HG02678 (cell line): ENCODE results near the gene IRF3.
A peak's percentile ranks its signal among the peaks of the same experiment; 100 is the strongest.

ENCODE experiments used
- ATAC-seq: cut with Tn5 transposase; IDR thresholded peaks from one replicate; pipeline ENCODE4 v1.9.1; 2021; ENCODE audit warnings: mild to moderate bottlenecking, moderate library complexity; ENCODE audit not compliant: unreplicated experiment

Gene IRF3

DNA sequence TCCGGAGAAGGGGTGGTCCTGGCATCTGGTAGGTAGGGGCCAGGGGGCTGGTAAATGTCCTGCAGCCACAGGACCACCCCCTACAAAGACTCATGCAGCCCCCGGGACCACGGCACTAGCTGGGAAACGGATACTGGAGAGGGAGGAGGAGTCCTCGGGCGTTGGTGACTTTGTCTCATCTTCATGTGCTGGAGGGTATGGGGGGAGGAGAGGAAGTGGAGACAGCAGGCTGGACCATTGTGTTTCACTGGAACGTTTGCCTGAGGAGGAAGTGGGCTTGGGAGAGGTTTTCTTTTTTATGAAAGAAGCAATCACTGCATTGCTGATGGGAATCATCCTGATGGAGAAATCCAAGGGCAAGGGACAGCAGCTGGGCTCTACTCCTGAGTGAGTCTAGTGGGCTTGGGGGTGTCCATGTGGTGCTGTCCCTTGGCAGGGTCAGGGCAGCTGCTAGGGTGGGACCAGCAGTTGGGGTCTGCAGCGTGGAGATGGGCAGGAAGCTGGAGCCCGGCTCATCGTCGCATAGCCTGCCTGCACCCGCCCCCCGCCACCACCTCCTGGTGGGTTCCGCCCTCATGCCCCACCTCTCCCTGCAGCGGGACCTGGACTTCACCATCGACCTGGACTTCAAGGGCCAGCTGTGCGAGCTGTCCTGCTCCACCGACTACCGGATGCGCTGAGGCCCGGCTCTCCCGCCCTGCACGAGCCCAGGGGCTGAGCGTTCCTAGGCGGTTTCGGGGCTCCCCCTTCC lies 22.1 kb upstream of the IRF3 start:
- ATAC-seq: no peak

GRCh38 chr19:49687150-49687549 lies 21.5 kb upstream of the IRF3 start:
- ATAC-seq: no peak

DNA sequence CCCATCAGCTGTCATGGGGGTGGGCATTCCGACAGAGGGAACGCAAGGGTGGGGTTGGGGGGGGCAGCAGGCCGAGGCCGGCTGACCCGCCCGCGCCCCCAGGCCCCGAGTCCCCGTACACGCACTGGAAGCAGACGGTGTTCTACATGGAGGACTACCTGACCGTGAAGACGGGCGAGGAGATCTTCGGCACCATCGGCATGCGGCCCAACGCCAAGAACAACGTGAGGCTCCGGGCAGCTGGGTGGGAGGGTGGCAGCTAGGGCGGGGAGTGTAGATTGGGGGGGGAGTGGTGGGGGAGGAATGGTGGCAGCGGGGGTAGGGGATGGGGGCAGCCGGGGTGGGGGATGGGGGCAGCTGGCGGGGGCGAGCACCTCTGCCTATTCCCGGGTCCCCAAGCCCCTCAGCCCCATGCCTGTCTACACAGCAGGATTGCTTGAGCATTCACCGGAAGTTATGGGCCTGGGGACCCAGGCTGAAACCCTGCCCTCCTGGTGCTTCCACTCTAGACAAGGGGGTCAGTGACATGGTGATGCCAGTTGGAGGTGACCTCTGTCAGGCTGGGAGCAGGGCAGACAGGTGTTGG lies 20.9 kb upstream of the IRF3 start:
- no peak for ATAC-seq

DNA sequence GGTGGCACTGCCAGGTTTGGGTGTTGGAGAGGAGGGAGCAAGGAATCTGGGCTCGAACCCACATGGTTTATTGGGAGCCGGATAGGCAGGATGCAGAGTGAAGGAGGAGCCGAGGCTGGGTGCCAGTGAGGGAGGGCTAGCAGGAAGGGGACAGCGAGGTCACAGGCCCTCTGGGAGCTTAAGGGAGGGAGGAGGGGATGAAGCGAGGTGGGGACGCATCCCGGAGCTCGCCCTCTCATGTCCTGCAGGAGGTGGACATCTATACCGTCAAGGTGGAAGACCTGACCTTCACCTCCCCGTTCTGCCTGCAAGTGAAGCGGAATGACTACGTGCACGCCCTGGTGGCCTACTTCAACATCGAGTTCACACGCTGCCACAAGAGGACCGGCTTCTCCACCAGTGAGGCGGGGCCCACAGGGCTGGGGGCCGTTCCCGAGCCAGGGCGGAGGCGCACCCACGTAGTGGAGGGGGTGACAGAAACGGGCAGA lies 20.2 kb upstream of the IRF3 start:
- ATAC-seq: no peak

GRCh38 chr19:49684983-49685553 lies 19.4 kb upstream of the IRF3 start:
- no peak for ATAC-seq

DNA sequence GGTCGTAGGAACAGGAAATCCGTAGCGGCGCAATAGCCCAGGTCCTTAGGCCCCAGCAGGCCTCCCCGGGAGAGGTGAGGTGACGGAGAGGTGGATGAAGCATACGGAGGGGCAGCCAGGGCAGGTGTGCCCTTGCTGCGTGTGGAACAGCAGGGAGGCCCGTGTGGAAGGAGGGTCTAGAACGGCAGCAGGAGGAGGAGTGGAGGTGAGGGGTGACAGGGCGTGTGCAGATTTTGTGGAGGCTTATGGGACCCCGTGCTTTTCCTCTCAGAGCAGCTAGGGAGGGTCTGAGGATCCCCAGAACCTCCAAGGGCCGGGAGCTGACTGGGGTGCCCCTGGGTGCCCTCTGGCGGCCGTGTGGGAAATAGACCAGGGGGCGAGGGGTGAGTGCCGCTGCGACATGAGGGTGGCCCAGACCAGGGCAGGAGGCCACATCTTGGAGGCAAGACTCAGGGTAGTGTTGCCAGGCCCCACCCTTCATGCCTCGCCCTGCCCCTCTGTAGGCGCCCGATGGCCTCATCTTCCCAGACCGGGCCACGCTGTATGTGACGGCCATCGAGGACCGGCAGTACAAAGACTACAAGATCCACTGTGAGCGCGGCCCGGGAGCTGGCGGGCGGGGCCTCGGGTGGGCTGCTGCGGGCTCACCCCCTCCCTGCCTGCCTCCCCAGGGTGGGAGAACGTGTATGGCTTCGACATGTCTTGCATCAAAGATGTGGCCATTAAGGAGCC lies 18.8 kb upstream of the IRF3 start:
- ATAC-seq: no peak

DNA sequence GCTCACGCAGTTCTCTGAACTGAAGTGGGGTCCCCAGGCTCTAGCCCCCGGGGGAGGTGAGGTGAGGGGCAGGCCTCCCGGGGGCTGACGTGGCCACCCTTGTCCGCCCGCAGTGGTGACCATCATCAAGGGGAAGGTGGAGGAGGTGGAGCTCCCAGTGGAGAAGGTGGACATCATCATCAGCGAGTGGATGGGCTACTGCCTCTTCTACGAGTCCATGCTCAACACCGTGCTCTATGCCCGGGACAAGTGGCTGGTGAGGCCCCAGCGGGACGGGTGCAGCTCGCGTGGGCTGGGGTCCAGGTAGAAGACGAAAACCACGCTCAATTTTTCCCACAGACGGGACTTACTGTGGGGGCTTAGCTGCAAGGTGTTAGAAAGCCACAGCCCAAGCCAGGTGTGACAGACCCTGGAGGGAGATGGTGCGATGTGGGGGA lies 18.2 kb upstream of the IRF3 start:
- no peak for ATAC-seq

DNA sequence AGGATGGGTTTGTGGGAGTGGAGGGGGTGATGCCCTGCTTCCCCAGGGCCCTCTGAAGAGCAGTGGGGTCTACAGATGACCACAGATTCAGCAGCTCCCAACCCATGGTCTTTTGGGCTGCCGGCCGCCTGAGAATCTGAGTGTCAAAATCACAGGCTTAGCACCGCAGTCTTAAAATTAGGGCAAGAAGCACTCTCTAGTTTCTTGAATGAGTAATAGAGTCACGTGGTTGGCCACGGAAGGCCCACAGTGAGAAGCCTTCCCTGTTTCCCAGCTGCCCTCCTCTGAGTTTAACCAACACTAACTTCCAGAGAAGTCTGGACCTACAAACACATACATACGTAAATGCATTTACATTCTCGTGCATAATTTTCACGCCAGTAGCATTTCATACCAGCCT lies 16.6 kb upstream of the IRF3 start:
- ATAC-seq: no peak

DNA sequence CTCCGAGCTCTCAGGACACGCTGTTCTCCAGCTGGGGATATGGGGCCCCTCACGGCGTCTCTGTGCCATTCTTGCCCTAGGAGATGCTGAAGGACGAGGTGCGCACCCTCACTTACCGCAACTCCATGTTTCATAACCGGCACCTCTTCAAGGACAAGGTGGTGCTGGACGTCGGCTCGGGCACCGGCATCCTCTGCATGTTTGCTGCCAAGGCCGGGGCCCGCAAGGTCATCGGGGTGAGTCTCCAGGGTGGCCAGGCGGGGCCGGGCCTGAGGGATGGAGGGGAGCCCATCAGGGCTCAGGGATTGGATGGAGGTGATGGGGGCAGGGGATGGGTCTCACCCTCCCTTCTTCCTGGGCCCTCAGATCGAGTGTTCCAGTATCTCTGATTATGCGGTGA lies 16.2 kb upstream of the IRF3 start:
- no peak for ATAC-seq

GRCh38 chr19:49680421-49681351 lies 15.0 kb upstream of the IRF3 start:
- no peak for ATAC-seq

- ATAC-seq: no peak
Observed at GRCh38 chr19:49679771-49680413, 14.2 kb upstream of the IRF3 start.

DNA sequence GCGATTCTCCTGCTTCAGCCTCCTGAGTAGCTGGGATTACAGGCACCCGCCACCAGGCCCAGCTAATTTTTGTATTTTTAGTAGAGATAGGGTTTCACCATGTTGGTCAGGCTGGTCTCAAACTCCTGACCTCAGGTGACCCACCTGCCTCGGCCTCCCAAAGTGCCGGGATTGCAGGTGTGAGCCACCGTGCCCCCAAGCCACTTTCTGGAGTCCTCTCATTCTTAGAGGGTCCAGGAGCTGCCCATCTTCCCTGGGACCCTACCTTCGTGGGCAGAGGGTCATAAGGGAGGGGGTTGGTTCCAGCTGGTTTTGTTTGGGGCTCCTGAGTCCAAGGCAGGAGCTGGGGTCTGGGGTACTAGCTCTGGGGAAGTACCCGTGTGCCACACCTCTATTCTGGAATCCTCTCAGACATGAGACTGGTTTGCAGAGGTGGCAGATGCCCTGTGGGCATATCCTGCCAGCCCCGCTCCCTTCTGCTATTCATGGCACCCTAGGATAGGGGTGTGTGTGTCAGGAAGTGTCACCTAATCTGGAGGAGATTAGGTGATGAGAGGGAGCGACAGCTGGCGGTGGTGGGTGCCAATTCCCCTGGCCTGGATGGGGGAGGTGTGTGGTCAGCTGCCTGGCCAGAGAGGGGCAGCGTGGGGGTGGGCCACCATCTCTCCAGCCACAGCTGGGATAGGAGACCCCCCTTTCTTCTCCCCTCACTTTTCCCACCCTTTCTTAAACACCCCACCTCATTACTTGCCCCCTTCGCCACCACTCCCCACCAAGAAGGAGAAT lies 13.5 kb upstream of the IRF3 start:
- ATAC-seq: no peak

GRCh38 chr19:49677901-49678674 lies 12.4 kb upstream of the IRF3 start:
- ATAC-seq: no peak

- ATAC-seq: no peak
Observed at GRCh38 chr19:49677231-49677900, 11.7 kb upstream of the IRF3 start, which contains the start of gene PRMT1. TSS of gene PRMT1 (plus strand) at chr19:49677271. CDS start at chr19:49677281, 10 bp downstream.

DNA sequence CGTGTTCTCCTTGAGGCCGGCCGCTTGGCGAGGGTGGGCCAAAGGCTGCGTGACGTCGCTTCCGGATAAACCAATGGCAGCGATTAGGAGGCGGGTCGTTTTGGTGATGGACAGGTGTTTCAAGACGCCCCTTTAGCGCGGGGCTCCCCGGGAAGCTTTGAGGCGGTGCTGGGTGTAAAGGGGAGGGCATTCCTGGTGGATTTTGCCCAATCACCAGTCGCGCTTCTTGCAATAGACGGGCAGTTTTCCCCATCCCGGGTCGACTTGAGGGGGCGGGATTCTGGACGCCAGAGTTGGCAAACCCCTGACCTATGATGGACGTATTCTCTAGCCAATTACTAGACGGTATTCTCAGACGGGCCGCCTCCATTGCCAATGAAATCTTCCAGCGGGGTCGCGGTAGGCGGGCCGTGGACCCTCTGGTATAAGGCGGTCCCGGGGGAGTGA lies 11.2 kb upstream of the IRF3 start:
- ATAC-seq: peak; percentile 71

- ATAC-seq: peak; percentile 18
Observed at GRCh38 chr19:49676136-49676783, 10.6 kb upstream of the IRF3 start.
